HepG2 (cell line): ENCODE data around the gene SAC3D1. TPM values are rescaled to one million over a fixed set of nuclear protein-coding genes. Genes with fewer than 3 reads are reported as not detected.

Experiments
- ATAC-seq: fragments of 200-7000 bp; cut with Tn5 transposase; 3 replicates; pipeline ENCODE4 v1.9.1; 2020; ENCODE audit warnings: mild to moderate bottlenecking, moderate library complexity
- BruUV-seq: library from RNA; stranded (reverse); fragments of 400-500 nt; replicated peaks from 2 replicates; lab custom pipeline; 2021; lab: Mats Ljungman, UMichigan
- CTCF ChIA-PET: fragments of 300-600 bp; formaldehyde crosslinking; extraction: SDS; loops from one replicate; lab custom pipeline; 2021; ENCODE audit warnings: low total read pairs, inconsistent platforms, low intra/inter-chr PET ratio; lab: Yijun Ruan, JAX
- POLR2A ChIA-PET: fragments of 350-600 bp; sonication (Branson Sonifier 250); formaldehyde crosslinking; loops from one replicate; lab custom pipeline; 2020; ENCODE audit warnings: antibody characterized with exemption, inconsistent platforms; lab: Yijun Ruan, JAX
- DNase-seq: peaks from one replicate; pipeline ENCODE4 v3.0.0-alpha.2; 2015; ENCODE audit warnings: low spot score
- FAIRE-seq: peaks from 3 replicates; lab custom pipeline; 2011; peaks lifted over from hg19 to GRCh38; lab: Jason Lieb, UNC
- H2AFZ ChIP-seq: one replicate; pipeline ENCODE4 v1.6.1; 2011; ENCODE audit warnings: low read length, inconsistent platforms
- H3K27ac ChIP-seq: fragments of 300-600 bp; 3 replicates; pipeline ENCODE4 v1.8.0; 2011; ENCODE audit warnings: mixed run types, mild to moderate bottlenecking, mixed read lengths, low read length, inconsistent platforms; ENCODE audit not compliant: insufficient read depth; ENCODE audit errors: extremely low read length
- H3K27me3 ChIP-seq, 2 experiments: fragments of 200-600 bp in 1 of 2; 2 replicates in 1 of 2; 3 replicates in 1 of 2; pipeline versions ENCODE4 v1.6.0 to v1.8.0; 2011; ENCODE audit warnings: low read length in 2 of 2, mild to moderate bottlenecking in 2 of 2, moderate library complexity in 2 of 2, inconsistent platforms in 1 of 2; ENCODE audit not compliant: insufficient read depth in 2 of 2, control insufficient read depth in 1 of 2
- H3K36me3 ChIP-seq, 2 experiments: fragments of 200-600 bp in 1 of 2; replicated peaks in 1 of 2; 2 replicates in 1 of 2; 3 replicates in 1 of 2; pipeline versions ENCODE4 v1.5.1 to v1.8.0; 2011; ENCODE audit warnings: low read length in 2 of 2, inconsistent platforms in 1 of 2; ENCODE audit not compliant: insufficient read depth in 2 of 2, control insufficient read depth in 1 of 2
- H3K4me1 ChIP-seq: 2 replicates; pipeline ENCODE4 v1.5.1; 2012; ENCODE audit warnings: low read length, inconsistent platforms; ENCODE audit not compliant: insufficient read depth
- H3K4me2 ChIP-seq: 2 replicates; pipeline ENCODE4 v1.6.0; 2011; ENCODE audit warnings: low read depth, low read length, inconsistent platforms
- H3K4me3 ChIP-seq, 3 experiments: fragments of 200-600 bp in 1 of 3; sonication (generic), shearing (Covaris generic) in 1 of 3; replicated peaks in 1 of 3; 2 replicates each; pipeline ENCODE4 v1.5.1; 2011 to 2016; ENCODE audit warnings: low read length in 3 of 3, inconsistent platforms in 2 of 3, low read depth in 2 of 3, mild to moderate bottlenecking in 2 of 3, control low read depth in 1 of 3, mixed read lengths in 1 of 3; ENCODE audit not compliant: insufficient read depth in 1 of 3
- H3K79me2 ChIP-seq: one replicate; pipeline ENCODE4 v1.6.1; 2011; ENCODE audit warnings: low read length, inconsistent platforms; ENCODE audit not compliant: insufficient read depth
- H3K9ac ChIP-seq: 2 replicates; pipeline ENCODE4 v1.6.0; 2011; ENCODE audit warnings: mild to moderate bottlenecking, low read depth, low read length, inconsistent platforms; ENCODE audit not compliant: insufficient read depth
- H3K9me3 ChIP-seq: 2 replicates; pipeline ENCODE4 v1.5.1; 2012; ENCODE audit warnings: mild to moderate bottlenecking, low read length
- H4K20me1 ChIP-seq: 2 replicates; pipeline ENCODE4 v1.6.0; 2011; ENCODE audit warnings: inconsistent platforms, mild to moderate bottlenecking, low read length, moderate library complexity; ENCODE audit not compliant: insufficient read depth
- GTF2F1 ChIP-seq: fragments of 150-350 bp; IDR thresholded peaks from 2 replicates; pipeline ENCODE4 v1.6.1; 2014; ENCODE audit warnings: low read length
- KAT2B ChIP-seq: fragments of 150-350 bp; IDR thresholded peaks from 2 replicates; pipeline ENCODE4 v1.6.1; 2014; ENCODE audit warnings: low read depth, low read length, borderline replicate concordance
- NFAT5 ChIP-seq: sonication (generic); formaldehyde crosslinking; IDR thresholded peaks from 2 replicates; pipeline ENCODE4 v1.4.0; 2020; ENCODE audit warnings: missing genetic modification reagents
- PATZ1 ChIP-seq: sonication (generic); formaldehyde crosslinking; IDR thresholded peaks from 2 replicates; pipeline ENCODE4 v1.4.0; 2020; ENCODE audit warnings: missing genetic modification reagents
- PRDM4 ChIP-seq: sonication (generic); formaldehyde crosslinking; IDR thresholded peaks from 2 replicates; pipeline ENCODE4 v1.9.0; 2021; ENCODE audit warnings: missing genetic modification reagents, borderline replicate concordance
- SOX6 ChIP-seq, 2 experiments: fragments of 450-650 bp in 1 of 2; sonication (generic) in 1 of 2; formaldehyde crosslinking in 1 of 2; IDR thresholded peaks; 2 replicates each; pipeline versions ENCODE4 v1.4.0 to v1.6.1; 2017 to 2020; ENCODE audit warnings: antibody characterized with exemption in 1 of 2, mild to moderate bottlenecking in 1 of 2, missing genetic modification reagents in 1 of 2
- ZNF577 ChIP-seq: sonication (generic); formaldehyde crosslinking; IDR thresholded peaks from 2 replicates; pipeline ENCODE4 v1.4.0; 2020; ENCODE audit warnings: mild to moderate bottlenecking, low read depth, missing genetic modification reagents, borderline replicate concordance
- ZNF761 ChIP-seq: sonication (generic); formaldehyde crosslinking; conservative IDR thresholded peaks from 2 replicates; pipeline ENCODE4 v1.4.0; 2020; ENCODE audit warnings: mild to moderate bottlenecking, missing genetic modification reagents
- WGBS: methylation state at CpG from one replicate; pipeline ENCODE4 v1.1.6; 2017; ENCODE audit warnings: low lambda C conversion rate; 5-methylcytosine and 5-hydroxymethylcytosine counted together
- in situ Hi-C: cut with HindIII; loops from 2 replicates; pipeline ENCODE4 v1.10.0; 2017; ENCODE audit warnings: low pct_unique_long_range_greater_than_20kb; ENCODE audit not compliant: extremely low pct_ligation_motif_present
- intact Hi-C: fragments of 100-400 bp; cut with micrococcal nuclease; formaldehyde crosslinking; loops from one replicate; pipeline ENCODE4 v1.10.0; 2022; ENCODE audit not compliant: unreplicated experiment
- polyA plus RNA-seq, 8 experiments: library from polyadenylated mRNA; depleted of rRNA in 3 of 8; stranded (reverse) in 7 of 8; unstranded in 1 of 8; fragments of >200 nt; fragmentation: Illumina TruSeq in 4 of 8; extraction: Trizol in 4 of 8; gene quantifications; 2 replicates each; pipeline versions ENCODE4 v1.2.1 to v1.2.3, GENCODE V29; 2011 to 2016; ENCODE audit warnings: low read depth in 4 of 8, missing spikeins in 1 of 8, mixed read lengths in 1 of 8; ENCODE audit not compliant: insufficient read depth in 1 of 8
- total RNA-seq, 5 experiments: library from RNA; depleted of rRNA; stranded (reverse); fragments of >200 nt; fragmentation: Illumina TruSeq; extraction: Trizol; gene quantifications; 2 replicates each; pipeline ENCODE4 v1.2.3, GENCODE V29; 2016; ENCODE audit warnings: low read depth in 1 of 5
- TF ChIP-seq, protein P1 (sequence below): sonication (generic); formaldehyde crosslinking; IDR thresholded peaks from 2 replicates; pipeline ENCODE4 v1.5.0; 2020; ENCODE audit warnings: mild to moderate bottlenecking, missing genetic modification reagents, borderline replicate concordance

The SAC3D1 gene
- total and polyA plus RNA-seq, 2 of the 13 experiments (the other 11 are each of a cell fraction or from before 2014, with no cell fraction given), result 7.4 to 36.3 TPM

GRCh38 chr11:65087216-65087615 lies 46.2 kb downstream of the SAC3D1 start (continued):
- TF ChIP-seq ZNF577 (CRISPR knock-in tag) (no peak), PRDM4 (no peak), KAT2B (no peak)
- TF ChIP-seq, protein P1, sequence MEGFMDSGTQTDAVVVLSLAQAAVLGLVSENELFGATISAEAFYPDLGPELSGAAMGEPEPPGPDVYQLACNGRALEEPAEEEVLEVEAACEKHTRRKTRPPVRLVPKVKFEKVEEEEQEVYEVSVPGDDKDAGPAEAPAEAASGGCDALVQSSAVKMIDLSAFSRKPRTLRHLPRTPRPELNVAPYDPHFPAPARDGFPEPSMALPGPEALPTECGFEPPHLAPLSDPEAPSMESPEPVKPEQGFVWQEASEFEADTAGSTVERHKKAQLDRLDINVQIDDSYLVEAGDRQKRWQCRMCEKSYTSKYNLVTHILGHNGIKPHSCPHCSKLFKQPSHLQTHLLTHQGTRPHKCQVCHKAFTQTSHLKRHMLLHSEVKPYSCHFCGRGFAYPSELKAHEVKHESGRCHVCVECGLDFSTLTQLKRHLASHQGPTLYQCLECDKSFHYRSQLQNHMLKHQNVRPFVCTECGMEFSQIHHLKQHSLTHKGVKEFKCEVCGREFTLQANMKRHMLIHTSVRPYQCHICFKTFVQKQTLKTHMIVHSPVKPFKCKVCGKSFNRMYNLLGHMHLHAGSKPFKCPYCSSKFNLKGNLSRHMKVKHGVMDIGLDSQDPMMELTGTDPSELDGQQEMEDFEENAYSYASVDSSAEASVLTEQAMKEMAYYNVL (CRISPR knock-in tag), result no peak

DNA sequence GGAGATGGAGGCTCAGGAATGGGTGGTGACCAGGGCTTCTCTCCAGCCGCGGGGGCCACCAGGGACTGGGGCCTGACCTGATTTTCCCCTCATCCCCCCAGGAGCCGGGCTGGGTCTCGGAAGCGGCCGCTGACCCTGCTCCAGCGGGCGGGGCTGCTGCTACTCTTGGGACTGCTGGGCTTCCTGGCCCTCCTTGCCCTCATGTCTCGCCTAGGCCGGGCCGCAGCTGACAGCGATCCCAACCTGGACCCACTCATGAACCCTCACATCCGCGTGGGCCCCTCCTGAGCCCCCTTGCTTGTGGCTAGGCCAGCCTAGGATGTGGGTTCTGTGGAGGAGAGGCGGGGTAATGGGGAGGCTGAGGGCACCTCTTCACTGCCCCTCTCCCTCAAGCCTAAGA lies 46.8 kb downstream of the SAC3D1 start:
- Histone ChIP-seq H3K9ac (no peak overlapping the region), H3K36me3 (peaks cover 13 to 18% of the 10 kb centered on the region in 2 experiments; a peak in 3 of 5 replicates), H2AFZ (no peak overlapping the region), H3K27me3 (no peaks in the 10 kb centered on the region; a peak in 1 of 5 replicates), H3K27ac (no peak overlapping the region), H3K79me2 (peaks cover 20% of the 10 kb centered on the region), H3K9me3 (no peaks in the 10 kb centered on the region), H3K4me1 (peaks cover 26% of the 10 kb centered on the region), H4K20me1 (no peaks in the 10 kb centered on the region), H3K4me2 (no peak overlapping the region), H3K4me3 (no peak overlapping the region)
- no TSS peak for BruUV-seq
- in situ Hi-C loops, result no loop called here
- intact Hi-C loops, result no loop called here
- ChIA-PET CTCF (no interaction called here), POLR2A (no interaction called here)
- no peak for DNase-seq
- WGBS, result 100% methylated on average over 1 of the region's 15 CpGs
- FAIRE-seq, result no peak
- ATAC-seq, result no peak
- TF ChIP-seq SOX6 (IDR thresholded peaks at IDR 0.05) (no peak), SOX6 (CRISPR knock-in tag; IDR thresholded peaks at IDR 0.05) (no peak), PATZ1 (no peak), ZNF761 (CRISPR knock-in tag) (no peak), NFAT5 (no peak), GTF2F1 (no peak)
